Colonic mucosa (tissue), 4 donors: ENCODE measurements around the gene ITGAL. TPM values are rescaled to one million over a fixed set of nuclear protein-coding genes. Genes with fewer than 3 reads are reported as not detected.
"Not testable (repeated sequence)": the region's sequence is repeated elsewhere in the genome, so short reads cannot be mapped to it uniquely, and the experiment has no call there.

ENCODE experiments used
- DNase-seq: peaks from one replicate; pipeline ENCODE4 v3.0.0-alpha.2; 2020
- H3K27ac ChIP-seq: fragments of 200-600 bp; one replicate; pipeline ENCODE4 v1.8.0; 2021
- H3K27me3 ChIP-seq: fragments of 200-600 bp; one replicate; pipeline ENCODE4 v1.8.0; 2021
- H3K36me3 ChIP-seq: fragments of 200-600 bp; one replicate; pipeline ENCODE4 v1.8.0; 2021
- H3K4me1 ChIP-seq: fragments of 200-600 bp; one replicate; pipeline ENCODE4 v1.8.0; 2021; ENCODE audit warnings: mild to moderate bottlenecking
- H3K4me3 ChIP-seq: fragments of 200-600 bp; one replicate; pipeline ENCODE4 v1.8.0; 2021
- H3K9ac ChIP-seq, 2 donors: one replicate each; pipeline ENCODE4 v1.7.0; 2013; ENCODE audit warnings: control low read depth in 2 of 2, low read depth in 2 of 2, low read length in 2 of 2
- H3K9me3 ChIP-seq: fragments of 200-600 bp; one replicate; pipeline ENCODE4 v1.8.0; 2021
- CTCF ChIP-seq: fragments of 200-600 bp; IDR thresholded peaks from one replicate; pipeline ENCODE4 v1.8.0; 2022; ENCODE audit warnings: antibody characterized with exemption, mild to moderate bottlenecking
- intact Hi-C: fragments of 100-400 bp; cut with DNase I; formaldehyde crosslinking; loops from one replicate; pipeline ENCODE4 v1.14.1; 2022
- total RNA-seq, 2 donors: library from RNA; stranded (reverse); fragmentation: NEBNext Ultra II Directional in 1 of 2; extraction: Animal tissue kit (Norgen Biotek cat#: 25700) in 1 of 2; gene quantifications; one replicate each; pipeline ENCODE4 v1.2.1, GENCODE V29; 2021
- donor health status: healthy.
- donor health status: DM: no; HTN: no; CAD: no.
- donor health status: DM: no; HTN: no; CAD: no.

ITGAL gene
- total RNA-seq, 2 donors from 2014 or later, result 3.4 to 4.8 TPM

GRCh38 chr16:30449116-30449435 is 23.5 kb upstream of the ITGAL start:
- H3K36me3 ChIP-seq, result no peaks in the 10 kb centered on the region
- H3K4me3 ChIP-seq, result no peak overlapping the region
- DNase-seq, result no peak
- no peak overlapping the region for H3K9ac ChIP-seq
- no peak for TF ChIP-seq CTCF
- H3K9me3 ChIP-seq, result no peaks in the 10 kb centered on the region
- no peak overlapping the region for H3K27ac ChIP-seq
- peaks cover 8% of the 10 kb centered on the region for H3K4me1 ChIP-seq
- intact Hi-C loops, result loop anchor here (5.0 kb wide), 1 partner anchor 78 kb away; the partner anchor contains the start of gene ZNF768
- no peaks in the 10 kb centered on the region for H3K27me3 ChIP-seq

- H3K9me3 ChIP-seq, H3K9ac ChIP-seq, H3K27me3 ChIP-seq, H3K4me1 ChIP-seq, H3K4me3 ChIP-seq, H3K27ac ChIP-seq, DNase-seq, H3K36me3 ChIP-seq, intact Hi-C loops: not testable (repeated sequence)
These were observed 19.6 kb upstream of the ITGAL start for GRCh38 chr16:30452709-30453580.

- H3K27me3 ChIP-seq, result no peaks in the 10 kb centered on the region
- intact Hi-C loops, result no loop called here
- DNase-seq, result no peak
- no peak overlapping the region for H3K9ac ChIP-seq
- H3K4me1 ChIP-seq, result no peaks in the 10 kb centered on the region
- no peaks in the 10 kb centered on the region for H3K9me3 ChIP-seq
- no peak overlapping the region for H3K4me3 ChIP-seq
- no peak for TF ChIP-seq CTCF
- H3K36me3 ChIP-seq, result no peaks in the 10 kb centered on the region
- no peak overlapping the region for H3K27ac ChIP-seq
These were observed 16.2 kb upstream of the ITGAL start for GRCh38 chr16:30456302-30456701.

- Histone ChIP-seq H3K27me3 (no peaks in the 10 kb centered on the region), H3K36me3 (no peaks in the 10 kb centered on the region), H3K9me3 (no peaks in the 10 kb centered on the region), H3K9ac (no peak overlapping the region), H3K27ac (no peak overlapping the region), H3K4me1 (no peaks in the 10 kb centered on the region), H3K4me3 (no peak overlapping the region)
- no peak for DNase-seq
- no peak for TF ChIP-seq CTCF
- intact Hi-C loops, result no loop called here
These were observed 15.3 kb upstream of the ITGAL start for GRCh38 chr16:30457256-30457655.

- Histone ChIP-seq H3K9me3 (no peaks in the 10 kb centered on the region), H3K36me3 (no peaks in the 10 kb centered on the region), H3K27ac (no peak overlapping the region), H3K4me1 (no peaks in the 10 kb centered on the region), H3K27me3 (no peaks in the 10 kb centered on the region), H3K9ac (no peak overlapping the region), H3K4me3 (no peak overlapping the region)
- no peak for TF ChIP-seq CTCF
- no peak for DNase-seq
- intact Hi-C loops, result no loop called here
These were observed 14.6 kb upstream of the ITGAL start for GRCh38 chr16:30457743-30458560.
